GM19438 (cell line): ENCODE results near the gene KTN1.

Experiments
- ATAC-seq: cut with Tn5 transposase; IDR thresholded peaks from one replicate; pipeline ENCODE4 v1.9.1; 2021; ENCODE audit warnings: low read depth; ENCODE audit not compliant: unreplicated experiment

KTN1 gene

DNA sequence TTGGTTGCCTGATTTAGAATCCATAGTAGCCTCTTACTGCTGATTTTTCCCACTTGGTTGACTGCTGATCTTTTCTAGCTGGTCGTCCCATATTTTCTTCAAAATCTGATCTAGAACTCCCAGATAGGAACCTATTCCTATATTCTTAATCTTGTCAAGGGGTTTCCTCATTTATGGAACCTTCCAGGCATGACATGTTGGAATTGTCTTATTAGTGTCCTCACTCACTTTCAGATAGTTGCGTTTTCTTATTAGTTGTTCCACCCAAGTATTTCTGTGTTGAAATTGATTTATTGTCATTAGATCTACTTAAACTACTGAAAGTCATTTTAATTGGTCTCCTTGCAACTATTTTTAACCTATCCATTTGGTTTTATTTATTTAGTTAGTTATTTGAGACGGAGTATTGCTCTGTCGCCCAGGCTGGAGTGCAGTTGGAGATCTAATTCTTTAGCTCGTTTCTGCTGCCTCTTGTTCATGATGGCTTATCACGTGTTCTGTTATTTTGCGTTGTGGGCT lies 25.0 kb downstream of the KTN1 start:
- ATAC-seq = no peak

DNA sequence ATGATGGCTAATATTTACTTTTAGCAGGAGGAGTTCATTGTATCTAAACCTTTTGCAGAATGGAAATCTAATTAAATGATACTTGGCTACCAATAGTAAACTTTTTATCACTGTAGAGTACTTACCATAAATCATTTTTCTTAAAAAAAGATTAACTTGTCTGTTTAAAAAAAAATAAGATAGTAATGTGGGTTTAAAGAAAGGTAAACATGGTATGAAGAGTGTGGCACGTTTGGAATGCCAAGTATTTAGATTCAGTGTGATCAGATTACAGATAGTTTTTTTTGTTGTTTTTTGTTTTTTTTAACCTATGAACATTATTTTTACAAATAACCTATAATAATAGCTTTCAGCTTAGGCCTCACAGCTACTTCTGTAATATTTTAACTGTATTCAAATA lies 25.8 kb downstream of the KTN1 start:
- ATAC-seq = no peak

DNA sequence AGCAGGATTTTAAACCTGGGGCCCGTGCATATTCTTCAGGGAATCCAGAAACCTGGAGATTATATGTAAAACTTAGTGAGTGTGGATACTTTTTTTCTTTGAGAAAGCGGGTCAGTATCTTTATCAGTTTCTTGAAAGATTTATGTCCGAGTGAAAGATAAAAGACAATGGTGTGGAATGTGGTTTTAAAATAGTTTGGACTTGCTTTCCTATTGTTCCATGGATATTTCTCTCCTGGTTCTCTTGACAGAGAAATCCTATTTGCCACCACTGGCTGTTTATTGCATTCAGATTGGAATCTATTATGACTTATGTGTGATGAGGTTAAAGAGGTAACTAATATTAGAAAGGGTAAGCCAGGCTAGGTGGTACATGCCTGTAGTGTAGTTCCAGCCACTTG lies 27.4 kb downstream of the KTN1 start:
- no peak for ATAC-seq

DNA sequence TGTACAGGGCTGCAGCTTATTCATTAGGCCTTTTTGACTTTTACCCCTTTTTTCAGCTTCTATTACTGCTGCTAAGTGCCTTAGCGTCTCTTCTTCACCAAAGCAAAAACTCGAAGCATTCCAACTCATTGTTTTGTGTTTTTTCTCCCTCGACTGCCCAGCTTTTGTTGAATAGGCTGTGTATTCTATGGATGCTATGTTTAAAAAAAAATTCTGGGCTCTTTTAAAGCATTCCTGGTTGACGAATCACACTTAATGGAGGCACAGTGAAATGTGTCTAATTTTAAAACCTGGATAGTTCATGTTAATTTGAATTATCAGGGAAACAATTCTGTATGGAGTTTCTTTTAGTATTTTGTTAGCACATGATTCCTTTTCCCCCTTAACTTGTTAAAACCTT lies 29.7 kb downstream of the KTN1 start:
- ATAC-seq = no peak

DNA sequence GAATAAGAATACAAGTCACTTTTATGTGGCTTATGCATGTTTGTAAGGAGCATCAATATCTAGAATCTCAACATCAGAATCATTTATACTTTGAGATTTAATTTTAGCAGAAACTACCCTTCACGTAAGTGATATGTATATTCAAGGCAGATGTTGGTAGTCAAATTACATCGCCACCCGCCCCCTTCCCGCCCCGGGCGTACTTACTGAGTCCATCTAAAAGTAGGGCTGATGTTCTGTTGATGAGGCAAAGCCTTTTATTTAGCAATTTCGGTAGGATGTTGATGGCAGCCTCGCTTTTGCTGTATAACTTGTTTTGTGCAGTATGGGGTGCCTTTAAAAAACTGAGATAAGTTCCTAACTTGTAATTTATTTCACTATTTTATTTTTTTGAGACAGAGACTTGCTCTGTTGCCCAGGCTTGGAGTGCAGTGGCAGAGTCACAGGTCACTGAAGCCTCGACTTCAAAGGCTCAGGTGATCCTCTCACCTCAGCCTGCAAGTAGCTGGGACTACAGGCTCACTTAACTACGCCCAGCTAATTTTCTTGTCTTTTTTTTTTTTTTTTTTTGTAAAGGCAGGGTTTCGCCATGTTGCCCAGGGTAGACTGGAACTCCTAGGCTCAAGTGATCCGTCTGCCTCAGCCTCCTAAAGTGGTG lies 30.8 kb downstream of the KTN1 start:
- ATAC-seq = no peak

DNA sequence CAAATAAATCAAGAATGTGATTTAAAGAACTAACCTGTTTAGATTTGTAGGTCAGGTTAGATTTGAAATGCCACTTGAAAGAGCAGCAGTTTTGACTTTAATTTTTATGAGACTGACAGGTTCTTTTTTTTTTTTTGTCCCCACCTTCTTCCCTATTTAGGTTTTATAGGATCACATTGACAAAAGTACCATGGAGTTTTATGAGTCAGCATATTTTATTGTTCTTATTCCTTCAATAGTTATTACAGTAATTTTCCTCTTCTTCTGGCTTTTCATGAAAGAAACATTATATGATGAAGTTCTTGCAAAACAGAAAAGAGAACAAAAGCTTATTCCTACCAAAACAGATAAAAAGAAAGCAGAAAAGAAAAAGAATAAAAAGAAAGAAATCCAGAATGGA lies 31.9 kb downstream of the KTN1 start:
- ATAC-seq = no peak

DNA sequence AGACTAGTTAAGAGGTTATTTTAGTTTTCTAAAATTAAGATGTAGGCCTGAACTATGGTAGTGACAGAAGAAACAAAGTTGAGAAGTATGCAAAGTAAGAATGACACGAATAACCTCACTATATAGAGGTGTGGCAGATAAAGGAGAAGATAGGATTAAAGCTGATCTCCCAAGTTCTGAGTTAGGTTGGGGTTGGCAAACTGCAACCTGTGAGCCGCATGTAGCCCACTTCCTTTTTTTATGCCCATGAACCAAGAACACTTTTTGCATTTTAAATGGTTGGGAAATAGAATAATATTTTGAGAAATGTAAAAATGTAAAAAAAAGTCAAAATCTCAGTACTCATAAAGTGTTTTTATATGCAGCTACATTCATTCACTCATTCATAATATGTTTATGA lies 34.3 kb downstream of the KTN1 start:
- no peak for ATAC-seq

DNA sequence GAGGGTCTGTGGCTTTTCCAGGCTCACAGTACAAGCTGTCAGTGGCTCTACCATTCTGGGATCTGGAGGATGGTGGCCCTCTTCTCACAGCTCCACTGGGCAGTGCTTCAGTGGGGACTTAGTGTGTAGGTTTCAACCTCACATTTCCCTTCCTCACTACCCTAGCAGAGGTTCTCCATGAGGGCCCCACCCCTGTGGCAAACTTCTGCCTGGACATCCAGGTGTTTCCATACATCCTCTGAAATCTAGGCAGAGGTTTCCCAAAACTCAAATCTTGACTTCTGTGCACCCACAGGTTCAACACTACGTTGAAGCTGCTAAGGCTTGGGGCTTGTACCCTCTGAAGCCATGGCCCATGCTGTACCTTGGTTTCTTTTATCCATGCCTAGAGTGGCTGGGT lies 40.3 kb downstream of the KTN1 start:
- ATAC-seq = no peak

DNA sequence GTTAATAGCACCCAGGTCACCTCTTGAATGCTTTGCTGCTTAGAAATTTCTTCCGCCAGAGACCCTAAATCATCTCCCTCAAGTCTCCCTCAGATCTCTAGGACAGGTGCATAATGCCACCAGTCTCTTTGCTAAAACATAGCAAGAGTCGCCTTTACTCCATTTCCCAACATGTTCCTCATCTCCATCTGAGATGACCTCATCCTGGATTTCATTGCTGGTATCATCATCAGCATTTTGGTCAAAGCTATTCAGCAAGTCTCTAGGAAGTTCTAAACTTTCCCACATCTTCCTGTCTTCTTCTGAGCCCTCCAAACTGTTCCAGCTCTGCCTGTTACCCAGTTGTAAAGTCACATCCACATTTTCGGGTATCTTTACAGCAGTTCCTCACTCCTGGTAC lies 41.0 kb downstream of the KTN1 start:
- no peak for ATAC-seq

DNA sequence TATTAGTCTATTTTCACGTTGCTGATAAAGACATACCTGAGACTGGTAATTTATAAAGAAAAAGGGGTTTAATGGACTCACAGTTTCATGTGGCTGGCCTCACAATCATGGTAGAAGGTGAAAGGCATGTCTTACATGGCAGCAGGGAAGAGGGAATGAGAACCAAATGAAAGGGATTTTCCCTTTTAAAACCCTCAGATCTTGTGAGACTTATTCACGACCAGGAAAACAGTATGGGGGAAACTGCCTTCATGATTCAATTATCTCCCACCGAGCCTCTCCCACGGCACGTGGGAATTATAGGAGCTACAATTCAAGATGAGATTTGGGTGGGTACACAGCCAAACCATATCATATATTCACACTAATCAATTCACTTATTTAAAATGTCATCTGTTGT lies 41.4 kb downstream of the KTN1 start:
- no peak for ATAC-seq

DNA sequence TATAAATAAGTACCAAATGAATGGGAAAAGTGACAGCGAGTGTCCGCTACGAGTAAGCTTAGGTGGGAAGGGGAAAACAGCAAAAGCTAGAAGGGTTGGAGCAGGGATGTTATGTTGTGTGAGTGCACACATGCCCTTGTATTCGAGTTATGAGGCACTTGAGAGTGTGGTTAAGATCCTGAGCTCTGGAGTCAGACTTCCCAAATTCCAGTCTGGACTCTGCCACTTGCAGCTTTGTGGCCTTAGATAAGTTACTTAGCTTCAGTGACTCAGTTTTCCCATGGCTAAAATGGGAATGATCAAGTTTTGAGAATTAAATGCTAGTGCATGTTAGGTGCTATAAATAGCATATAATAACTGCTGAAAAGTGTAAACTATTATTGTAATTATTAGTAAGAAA lies 44.9 kb downstream of the KTN1 start:
- no peak for ATAC-seq

DNA sequence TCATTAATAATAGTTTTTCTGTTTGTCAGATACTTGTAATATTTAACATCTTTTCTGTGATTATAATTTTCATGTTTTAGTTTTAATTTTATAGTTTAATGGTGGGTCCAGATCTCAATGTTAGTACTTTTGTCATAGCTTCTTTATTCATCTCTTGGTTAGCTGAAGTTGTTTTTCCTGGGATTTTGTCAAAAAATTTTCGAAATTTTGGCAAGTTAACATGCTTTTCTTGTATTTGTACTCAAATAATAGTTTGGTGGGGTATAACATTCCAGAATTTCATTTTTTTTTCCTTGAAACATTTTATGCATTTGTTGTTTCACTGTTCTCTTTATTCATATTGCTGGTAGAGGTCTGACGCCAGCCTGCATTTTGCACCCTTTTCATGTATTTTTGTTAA lies 45.5 kb downstream of the KTN1 start:
- no peak for ATAC-seq

DNA sequence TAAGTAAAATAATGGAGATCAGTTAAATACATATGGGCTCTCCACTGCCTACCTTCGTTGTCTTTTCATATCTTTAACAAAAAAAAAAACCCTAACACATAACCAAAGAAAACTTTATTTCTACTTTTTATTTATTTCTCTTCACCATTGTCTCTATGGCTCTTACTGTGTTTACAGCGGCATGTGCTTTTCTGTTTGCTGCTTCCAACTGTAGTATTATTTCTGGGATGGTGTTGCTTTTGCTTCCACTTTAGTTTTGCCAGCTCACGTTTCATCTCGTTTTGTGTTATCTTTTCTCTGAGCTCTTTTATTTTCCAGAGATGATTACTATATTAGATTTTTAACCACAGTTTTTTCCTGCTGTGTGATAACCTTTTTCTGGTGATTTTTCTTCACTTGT lies 46.1 kb downstream of the KTN1 start:
- no peak for ATAC-seq

DNA sequence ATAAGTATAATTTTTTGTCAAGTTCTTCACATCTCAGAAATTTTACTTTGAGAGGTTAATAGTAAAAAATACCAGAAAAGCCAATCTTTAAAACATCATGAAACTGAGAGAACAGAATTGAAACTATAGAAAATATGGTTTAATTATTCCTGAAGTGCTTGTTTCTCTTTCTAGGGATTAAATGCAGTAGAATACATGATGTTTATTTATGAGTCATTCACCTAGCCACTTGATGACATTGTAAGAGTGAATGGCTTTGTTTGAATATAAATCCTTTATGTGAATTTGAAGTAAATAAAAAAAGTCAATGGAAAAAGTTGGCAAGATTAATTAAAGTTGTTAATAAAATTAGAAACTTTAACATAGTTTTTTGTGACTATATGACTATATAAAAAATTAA lies 48.4 kb downstream of the KTN1 start:
- no peak for ATAC-seq

DNA sequence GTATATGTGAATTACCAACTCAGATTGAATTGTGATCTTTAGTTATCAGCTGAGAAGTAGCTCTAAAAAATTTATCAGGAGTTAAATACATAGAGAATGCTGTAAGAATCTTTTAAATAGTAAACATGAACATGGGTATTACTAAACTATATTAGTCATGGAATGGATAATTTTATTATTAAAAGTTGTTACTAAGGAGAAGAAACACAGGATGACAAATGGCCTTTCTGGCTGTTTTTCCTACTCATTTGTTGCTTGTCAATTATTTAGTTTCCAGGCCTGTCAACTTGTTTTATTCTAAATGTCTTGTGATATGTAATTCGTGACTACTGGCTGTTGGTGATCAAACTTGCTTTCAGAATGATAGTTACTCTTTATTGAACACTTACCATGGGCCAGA lies 58.7 kb downstream of the KTN1 start:
- no peak for ATAC-seq

DNA sequence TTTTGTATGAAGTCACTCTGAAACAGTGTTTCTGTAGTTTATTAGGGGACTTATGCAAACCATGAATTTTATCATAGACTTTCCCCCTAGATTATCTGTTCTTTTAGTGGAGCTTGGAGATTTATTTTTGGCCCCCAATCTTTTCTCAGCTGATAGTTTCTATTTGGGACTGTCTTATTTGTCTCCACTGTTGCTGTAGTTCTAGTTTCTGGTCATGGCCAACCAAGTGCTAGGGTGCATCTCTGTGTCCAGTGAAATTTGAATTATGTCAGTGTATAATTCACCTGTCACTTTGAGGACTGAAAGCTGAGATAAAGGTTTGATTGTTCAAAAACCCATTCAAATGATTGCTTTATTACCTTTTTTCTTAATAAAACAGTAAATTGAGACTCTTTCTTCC lies 61.3 kb downstream of the KTN1 start:
- no peak for ATAC-seq

DNA sequence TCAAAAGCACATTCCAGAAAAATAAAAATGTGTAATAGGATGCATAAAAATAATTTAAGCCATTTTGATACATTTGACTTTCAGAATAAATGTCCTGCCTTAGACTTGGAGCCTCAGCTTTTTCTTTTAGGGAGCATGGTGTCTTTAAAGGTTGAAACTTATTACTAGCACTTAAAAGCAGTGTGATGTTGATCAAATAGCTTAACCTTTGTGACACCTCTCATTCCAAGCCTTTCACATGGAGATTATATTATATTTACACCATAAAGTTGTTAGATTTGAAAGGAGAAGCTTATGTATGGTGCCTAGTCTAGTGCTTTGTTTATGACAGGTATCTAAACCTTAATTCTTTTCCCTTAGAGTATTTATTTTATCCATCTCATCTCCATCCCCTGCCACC lies 61.9 kb downstream of the KTN1 start:
- no peak for ATAC-seq

DNA sequence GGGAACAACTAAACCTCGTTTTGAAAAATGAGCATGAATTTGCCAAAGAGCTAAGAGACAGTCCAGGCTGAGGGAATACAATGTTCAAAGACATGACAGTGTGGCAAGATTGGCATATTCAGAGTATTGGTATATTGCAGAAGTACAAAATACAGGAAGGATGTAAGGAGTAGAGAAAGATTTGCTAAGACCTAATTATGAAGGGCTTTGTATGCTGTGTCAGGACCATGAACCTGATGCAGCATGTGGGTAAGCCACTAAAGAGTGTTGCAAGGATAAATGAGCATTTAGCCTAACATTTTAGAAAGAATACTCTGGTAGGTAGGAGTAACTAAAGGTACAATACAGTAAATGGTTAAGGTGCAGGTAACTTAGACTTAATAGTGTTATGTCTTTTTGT lies 65.1 kb downstream of the KTN1 start:
- no peak for ATAC-seq

DNA sequence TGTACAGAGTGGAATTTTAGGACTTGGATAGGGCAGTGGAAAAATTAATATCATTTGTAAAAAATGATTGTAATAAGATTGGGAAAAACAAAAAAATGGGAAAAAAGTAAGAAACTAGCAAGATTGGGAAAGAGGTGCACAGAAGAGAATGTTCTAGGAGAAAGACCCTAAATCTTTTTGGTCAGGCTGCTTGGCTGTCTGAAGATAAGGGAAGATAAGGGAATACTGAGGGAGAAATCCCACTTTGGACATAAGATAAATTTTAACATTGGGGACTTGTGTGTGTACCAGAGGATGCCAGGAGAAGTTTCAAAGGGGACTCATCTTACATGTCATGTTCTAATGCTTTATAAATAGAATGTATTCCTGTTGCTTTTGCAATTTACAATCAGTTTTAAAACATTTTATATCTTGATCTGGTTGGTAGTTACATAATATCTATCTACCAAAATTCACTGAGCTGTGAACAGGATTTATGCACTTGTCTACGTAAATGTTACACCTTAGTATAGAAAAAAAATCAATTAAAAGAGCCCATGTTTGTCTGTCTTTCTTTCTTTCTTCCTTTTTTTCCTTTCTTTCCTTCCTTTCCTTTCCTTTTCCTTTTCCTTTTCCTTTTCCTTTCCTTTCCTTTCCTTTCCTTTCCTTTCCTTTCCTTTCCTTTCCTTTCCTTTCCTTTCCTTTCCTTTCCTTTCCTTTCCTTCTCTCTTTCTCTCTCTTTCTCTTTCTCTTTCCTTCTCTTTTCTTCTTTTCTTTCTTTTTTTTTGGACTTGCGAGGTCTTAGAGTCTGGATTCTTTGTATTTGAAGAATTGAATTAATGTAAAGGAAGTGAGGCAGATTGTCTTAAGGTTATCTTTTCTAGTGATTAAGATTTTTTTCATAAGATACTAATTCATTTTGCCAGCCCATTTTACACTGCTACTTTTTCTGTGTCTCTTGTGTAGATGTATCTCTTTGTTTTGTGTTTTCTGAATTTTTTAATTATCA lies 66.1 kb downstream of the KTN1 start:
- ATAC-seq = no peak

DNA sequence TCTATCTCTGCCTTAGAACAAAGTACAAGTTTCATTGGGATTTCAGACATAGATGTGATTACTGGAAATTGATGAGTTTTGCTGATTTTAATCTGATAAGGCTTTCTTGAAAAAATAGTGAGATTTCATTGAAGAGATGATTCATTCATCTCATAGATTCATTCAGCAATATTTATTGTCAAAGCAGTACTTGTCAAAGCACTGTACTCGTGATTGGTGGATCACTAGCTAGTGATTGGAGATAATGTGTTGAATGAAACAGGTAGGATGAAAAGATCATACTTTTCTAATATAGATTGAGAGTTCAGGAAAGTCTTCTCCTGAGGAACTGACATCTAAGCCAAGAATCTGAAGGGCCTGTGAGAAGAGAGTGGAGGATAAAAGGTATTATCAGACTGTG lies 71.0 kb downstream of the KTN1 start:
- ATAC-seq = no peak

DNA sequence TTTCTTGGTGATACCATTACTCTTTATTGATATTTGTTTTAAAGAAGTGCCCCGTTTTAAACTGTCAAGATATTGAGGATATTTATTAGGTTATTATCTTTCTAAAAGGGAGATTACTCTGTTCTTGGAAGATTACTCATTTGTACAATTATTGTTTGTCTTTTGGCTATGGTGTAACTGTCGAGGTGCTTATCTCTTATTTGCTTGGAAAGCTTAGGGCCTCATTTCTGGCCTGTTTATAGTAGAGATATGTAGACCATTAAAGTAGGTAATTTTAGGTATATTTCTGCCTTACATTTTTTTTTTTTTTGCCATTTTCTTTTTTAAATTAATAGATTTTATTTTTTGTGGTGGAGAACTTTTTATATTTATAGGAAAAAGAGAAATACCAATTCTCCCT lies 74.2 kb downstream of the KTN1 start:
- ATAC-seq = no peak

DNA sequence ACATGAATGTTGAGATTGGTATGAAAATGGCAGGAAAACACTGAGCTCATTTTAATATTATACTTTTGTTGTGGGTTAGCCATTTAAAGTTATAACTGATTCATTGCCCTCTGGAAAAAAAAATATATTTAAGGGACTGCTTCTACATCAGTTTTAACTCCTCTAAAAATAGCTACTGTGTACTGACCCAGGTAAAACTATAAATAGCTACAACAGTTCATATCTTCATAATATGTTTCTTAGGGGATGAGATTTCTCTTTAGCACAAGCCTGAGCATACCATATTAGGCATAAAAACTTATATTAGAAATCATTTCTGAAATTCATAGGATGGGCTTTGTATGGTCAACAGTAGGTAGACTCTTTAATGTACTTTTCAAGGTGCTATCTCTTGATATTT lies 81.0 kb downstream of the KTN1 start:
- no peak for ATAC-seq
